ENCODE measurements around the gene TGFBR3. TPM values are rescaled to one million over a fixed set of nuclear protein-coding genes. Genes with fewer than 3 reads are reported as not detected.

Gene TGFBR3
- total and polyA plus RNA-seq, 2 of the 13 experiments (the other 11 are each of a cell fraction or from before 2014, with no cell fraction given): 76.5 to 195 TPM

- H3K9ac ChIP-seq (ENCODE audit: insufficient read depth, low read depth, low read length): peak overlapping the region; percentile 16; the same call in 1 of the 2 replicates
- H3K9me3 ChIP-seq (ENCODE audit: low read length): no peaks in the 10 kb centered on the region
- 68% methylated on average over 11 of the region's 11 CpGs for WGBS (ENCODE audit: low lambda C conversion rate)
- DNase-seq (ENCODE audit: low spot score) (peak; percentile 44), FAIRE-seq (no peak), ATAC-seq (peak; percentile 70)
- peaks cover 0 to 9% of the 10 kb centered on the region in 2 experiments; a peak in 1 of 5 replicates for H3K36me3 ChIP-seq (replicated peaks in 1 of 2; ENCODE audit: control insufficient read depth in 1 of 2, insufficient read depth in 2 of 2, low read length in 2 of 2)
- H4K20me1 ChIP-seq (ENCODE audit: insufficient read depth, low read length): no peaks in the 10 kb centered on the region
- H3K4me2 ChIP-seq (ENCODE audit: low read depth, low read length): no peak overlapping the region
- no TSS peak for BruUV-seq (replicated peaks)
- peaks cover 95% of the 10 kb centered on the region for H3K4me1 ChIP-seq (ENCODE audit: insufficient read depth, low read length)
- POLR2A ChIA-PET: interaction anchor here (1.4 to 1.7 kb wide), 4 partner anchors 9 to 67 kb away, joined by 4 to 7 read pairs (median 6); partner anchors contain the start of gene TGFBR3
- peaks cover 96% of the 10 kb centered on the region for H3K79me2 ChIP-seq (ENCODE audit: insufficient read depth, low read length)
- H3K27me3 ChIP-seq (ENCODE audit: control insufficient read depth in 1 of 2, insufficient read depth in 2 of 2, low read length in 2 of 2): no peaks in the 10 kb centered on the region
- intact Hi-C loops (cut with micrococcal nuclease; ENCODE audit: unreplicated experiment): no loop called here
- no peak overlapping the region for H2AFZ ChIP-seq (ENCODE audit: low read length)
- H3K27ac ChIP-seq (ENCODE audit: extremely low read length, insufficient read depth, low read length): peak overlapping the region; percentile 43
- CTCF ChIA-PET (ENCODE audit: low intra/inter-chr PET ratio, low total read pairs): no interaction called here
- in situ Hi-C loops (cut with HindIII; ENCODE audit: extremely low pct_ligation_motif_present, low pct_unique_long_range_greater_than_20kb): no loop called here
- no peak overlapping the region for H3K4me3 ChIP-seq (replicated peaks in 1 of 3; ENCODE audit: insufficient read depth in 1 of 3, low read depth in 2 of 3, low read length in 3 of 3)
- TF ChIP-seq EEA1 (CRISPR knock-in tag; IDR thresholded peaks at IDR 0.05; ENCODE audit: borderline replicate concordance) (no peak), ZNF713 (CRISPR knock-in tag; IDR thresholded peaks at IDR 0.05) (no peak), ZNF557 (CRISPR knock-in tag; IDR thresholded peaks at IDR 0.05) (no peak), NCOA2 (CRISPR knock-in tag; IDR thresholded peaks at IDR 0.05) (peak; percentile 40; the same call in 1 of the 2 replicates), ZBED4 (CRISPR knock-in tag; IDR thresholded peaks at IDR 0.05; ENCODE audit: borderline replicate concordance) (no peak), ARHGAP35 (CRISPR knock-in tag; IDR thresholded peaks at IDR 0.05; ENCODE audit: borderline replicate concordance) (no peak), ZNF205 (CRISPR knock-in tag; IDR thresholded peaks at IDR 0.05) (peak; percentile 36; the same call in 1 of the 2 replicates), MYPOP (CRISPR knock-in tag; IDR thresholded peaks at IDR 0.05) (no peak), ETV5 (CRISPR knock-in tag; IDR thresholded peaks at IDR 0.05; ENCODE audit: borderline replicate concordance) (no peak), RXRA (CRISPR knock-in tag; IDR thresholded peaks at IDR 0.05) (peak; percentile 35; the same call in 1 of the 2 replicates), SIN3A (IDR thresholded peaks at IDR 0.05; ENCODE audit: borderline replicate concordance, low read depth, low read length) (no peak), ZNF614 (CRISPR knock-in tag; IDR thresholded peaks at IDR 0.05; ENCODE audit: borderline replicate concordance) (no peak), ZNF235 (CRISPR knock-in tag; IDR thresholded peaks at IDR 0.05; ENCODE audit: borderline replicate concordance) (no peak), PLSCR1 (CRISPR knock-in tag; IDR thresholded peaks at IDR 0.05; ENCODE audit: borderline replicate concordance) (no peak), RBM22 (optimal IDR thresholded peaks at IDR 0.05; ENCODE audit: low read length) (peak; percentile 7), ZNF326 (CRISPR knock-in tag; IDR thresholded peaks at IDR 0.05; ENCODE audit: borderline replicate concordance) (no peak)
Measured at GRCh38 chr1:91819038-91819788, 66.7 kb downstream of the TGFBR3 start.
